T-helper 1 cell treated with Interleukin-12 subunit alpha and Interleukin-12 subunit beta and Interleukin-4 antibody, amounts not matched to agents 30 μg/mL and 1 μg/mL, for 36 hours (primary cell): Measurements from ENCODE around the gene RET.

Source experiments
- H3K27ac Mint-ChIP-seq: one replicate; pipeline ENCODE4 v1.8.0; 2021; ENCODE audit warnings: mild to moderate bottlenecking, mixed read lengths
- H3K27me3 Mint-ChIP-seq: one replicate; pipeline ENCODE4 v1.8.0; 2021; ENCODE audit warnings: low read depth, mixed read lengths
- H3K36me3 Mint-ChIP-seq: one replicate; pipeline ENCODE4 v1.8.0; 2021; ENCODE audit warnings: low read depth, mixed read lengths
- H3K4me1 Mint-ChIP-seq: one replicate; pipeline ENCODE4 v1.8.0; 2021; ENCODE audit warnings: low read depth, mixed read lengths
- H3K4me3 Mint-ChIP-seq: one replicate; pipeline ENCODE4 v1.8.0; 2021; ENCODE audit warnings: mild to moderate bottlenecking, moderate library complexity, mixed read lengths
- H3K9me3 Mint-ChIP-seq: one replicate; pipeline ENCODE4 v1.8.0; 2021; ENCODE audit warnings: mixed read lengths

The RET gene

GRCh38 chr10:43110338-43111071 lies 33.6 kb downstream of the RET start:
- Mint-ChIP-seq H3K9me3 (no peaks in the 10 kb centered on the region), H3K36me3 (no peaks in the 10 kb centered on the region), H3K27me3 (no peaks in the 10 kb centered on the region), H3K4me3 (no peak overlapping the region), H3K4me1 (peaks cover 17% of the 10 kb centered on the region), H3K27ac (peak overlapping the region; percentile 45)

- no peaks in the 10 kb centered on the region for H3K27me3 Mint-ChIP-seq
- peaks cover 17% of the 10 kb centered on the region for H3K4me1 Mint-ChIP-seq
- H3K9me3 Mint-ChIP-seq = no peaks in the 10 kb centered on the region
Observed at GRCh38 chr10:43111101-43111500, 34.2 kb downstream of the RET start.

GRCh38 chr10:43111921-43112607 lies 35.2 kb downstream of the RET start:
- no peaks in the 10 kb centered on the region for H3K9me3 Mint-ChIP-seq
- no peaks in the 10 kb centered on the region for H3K27me3 Mint-ChIP-seq
- H3K36me3 Mint-ChIP-seq = no peaks in the 10 kb centered on the region
- no peak overlapping the region for H3K27ac Mint-ChIP-seq
- H3K4me3 Mint-ChIP-seq = no peak overlapping the region
- peaks cover 11% of the 10 kb centered on the region for H3K4me1 Mint-ChIP-seq

More at GRCh38 chr10:43111101-43111500, 34.2 kb downstream of the RET start:
- H3K27ac Mint-ChIP-seq = no peak overlapping the region
- H3K4me3 Mint-ChIP-seq = no peak overlapping the region
- H3K36me3 Mint-ChIP-seq = no peaks in the 10 kb centered on the region

- Mint-ChIP-seq H3K4me1 (peaks cover 13% of the 10 kb centered on the region), H3K27me3 (no peaks in the 10 kb centered on the region)
Observed at GRCh38 chr10:43112608-43112961, 35.7 kb downstream of the RET start.

GRCh38 chr10:43113201-43114087 lies 36.6 kb downstream of the RET start:
- Mint-ChIP-seq H3K4me1 (peaks cover 15% of the 10 kb centered on the region), H3K27me3 (no peaks in the 10 kb centered on the region), H3K4me3 (no peak overlapping the region), H3K27ac (no peak overlapping the region), H3K9me3 (no peaks in the 10 kb centered on the region), H3K36me3 (no peaks in the 10 kb centered on the region)

More at GRCh38 chr10:43112608-43112961, 35.7 kb downstream of the RET start:
- no peaks in the 10 kb centered on the region for H3K9me3 Mint-ChIP-seq
- H3K27ac Mint-ChIP-seq = no peak overlapping the region
- H3K36me3 Mint-ChIP-seq = no peaks in the 10 kb centered on the region
- H3K4me3 Mint-ChIP-seq = no peak overlapping the region

- Mint-ChIP-seq H3K4me1 (peaks cover 20% of the 10 kb centered on the region), H3K27ac (no peak overlapping the region), H3K9me3 (no peaks in the 10 kb centered on the region)
Observed at GRCh38 chr10:43114088-43114742, 37.3 kb downstream of the RET start.

GRCh38 chr10:43114743-43115611 lies 38.1 kb downstream of the RET start:
- Mint-ChIP-seq H3K4me1 (peaks cover 24% of the 10 kb centered on the region), H3K9me3 (no peaks in the 10 kb centered on the region), H3K36me3 (no peaks in the 10 kb centered on the region), H3K27me3 (no peaks in the 10 kb centered on the region), H3K4me3 (no peak overlapping the region), H3K27ac (peak overlapping the region; percentile 71)

More at GRCh38 chr10:43114088-43114742, 37.3 kb downstream of the RET start:
- Mint-ChIP-seq H3K4me3 (no peak overlapping the region), H3K27me3 (no peaks in the 10 kb centered on the region), H3K36me3 (no peaks in the 10 kb centered on the region)

- Mint-ChIP-seq H3K4me1 (peaks cover 29% of the 10 kb centered on the region), H3K27ac (no peak overlapping the region), H3K4me3 (no peak overlapping the region), H3K27me3 (no peaks in the 10 kb centered on the region), H3K9me3 (no peaks in the 10 kb centered on the region), H3K36me3 (no peaks in the 10 kb centered on the region)
Observed at GRCh38 chr10:43115881-43116595, 39.2 kb downstream of the RET start.

GRCh38 chr10:43116596-43116995 lies 39.7 kb downstream of the RET start:
- H3K27me3 Mint-ChIP-seq = no peaks in the 10 kb centered on the region
- no peak overlapping the region for H3K4me3 Mint-ChIP-seq
- H3K27ac Mint-ChIP-seq = no peak overlapping the region
- no peaks in the 10 kb centered on the region for H3K9me3 Mint-ChIP-seq
- H3K4me1 Mint-ChIP-seq = peaks cover 35% of the 10 kb centered on the region
- H3K36me3 Mint-ChIP-seq = no peaks in the 10 kb centered on the region

- Mint-ChIP-seq H3K27me3 (no peaks in the 10 kb centered on the region), H3K27ac (no peak overlapping the region), H3K9me3 (no peaks in the 10 kb centered on the region), H3K4me3 (no peak overlapping the region), H3K4me1 (peaks cover 41% of the 10 kb centered on the region), H3K36me3 (no peaks in the 10 kb centered on the region)
Observed at GRCh38 chr10:43117031-43117776, 40.3 kb downstream of the RET start.

- H3K4me3 Mint-ChIP-seq = no peak overlapping the region
Observed at GRCh38 chr10:43117777-43118583, 41.1 kb downstream of the RET start.

More at GRCh38 chr10:43117777-43118583, 41.1 kb downstream of the RET start:
- Mint-ChIP-seq H3K27ac (no peak overlapping the region), H3K9me3 (no peaks in the 10 kb centered on the region), H3K27me3 (no peaks in the 10 kb centered on the region), H3K36me3 (no peaks in the 10 kb centered on the region), H3K4me1 (peaks cover 48% of the 10 kb centered on the region)
